Tibial nerve (tissue), 4 donors: ENCODE measurements around the gene NDUFV3. TPM values are rescaled to one million over a fixed set of nuclear protein-coding genes. Genes with fewer than 3 reads are reported as not detected.
"Not testable (repeated sequence)": the region's sequence is repeated elsewhere in the genome, so short reads cannot be mapped to it uniquely, and the experiment has no call there.

Experiments used
- DNase-seq, 2 donors: peaks; one replicate each; pipeline ENCODE4 v3.0.0-alpha.2; 2019; ENCODE audit warnings: low spot score in 2 of 2
- H3K27ac ChIP-seq, 4 donors: fragments of 200-600 bp; sonication (generic) in 3 of 4; one replicate each; pipeline ENCODE4 v1.5.1; 2017 to 2019; ENCODE audit warnings: mild to moderate bottlenecking in 1 of 4
- H3K27me3 ChIP-seq, 2 donors: fragments of 200-600 bp; sonication (generic) in 1 of 2; one replicate each; pipeline versions ENCODE4 v1.5.1 to v1.6.0; 2017 to 2019
- H3K36me3 ChIP-seq, 3 donors: fragments of 200-600 bp; sonication (generic); one replicate each; pipeline ENCODE4 v1.5.1; 2018 to 2019
- H3K4me1 ChIP-seq, 4 donors: fragments of 200-600 bp; sonication (generic) in 3 of 4; one replicate each; pipeline ENCODE4 v1.5.1; 2017 to 2019
- H3K4me3 ChIP-seq, 4 donors: fragments of 200-600 bp; sonication (generic) in 3 of 4; one replicate each; pipeline ENCODE4 v1.5.1; 2017 to 2019; ENCODE audit warnings: mild to moderate bottlenecking in 1 of 4, moderate library complexity in 1 of 4
- H3K9me3 ChIP-seq, 4 donors: fragments of 200-600 bp; sonication (generic) in 3 of 4; one replicate each; pipeline ENCODE4 v1.5.1; 2017 to 2019
- EP300 ChIP-seq, 2 donors: sonication (generic); formaldehyde crosslinking; IDR thresholded peaks; one replicate each; pipeline ENCODE4 v1.6.1; 2017; ENCODE audit warnings: antibody characterized with exemption in 2 of 2, mild to moderate bottlenecking in 1 of 2
- POLR2A ChIP-seq, 2 donors: fragments of 450-650 bp; IDR thresholded peaks; one replicate each; pipeline ENCODE4 v1.6.1; 2017; ENCODE audit warnings: antibody characterized with exemption in 2 of 2, mild to moderate bottlenecking in 2 of 2, moderate library complexity in 2 of 2
- WGBS, 2 donors: methylation state at CpG; one replicate each; pipeline ENCODE4 v1.1.5; 2018; 5-methylcytosine and 5-hydroxymethylcytosine counted together
- total RNA-seq, 4 donors: library from RNA; depleted of rRNA; stranded (reverse); fragments of >200 nt; gene quantifications; one replicate each; pipeline ENCODE4 v1.1.0, GENCODE V29; 2016
- TF ChIP-seq, protein P1 (sequence below), 5 experiments: fragments of 200-600 bp in 3 of 5; fragments of 450-650 bp in 2 of 5; sonication (generic) in 3 of 5; IDR thresholded peaks; one replicate each; pipeline ENCODE4 v1.5.1; 2016 to 2019; ENCODE audit warnings: antibody characterized with exemption in 5 of 5, mild to moderate bottlenecking in 3 of 5, moderate library complexity in 2 of 5

The NDUFV3 gene
- total RNA-seq, 4 donors from 2014 or later = 52.1 to 75.2 (median 61.4) TPM

DNA sequence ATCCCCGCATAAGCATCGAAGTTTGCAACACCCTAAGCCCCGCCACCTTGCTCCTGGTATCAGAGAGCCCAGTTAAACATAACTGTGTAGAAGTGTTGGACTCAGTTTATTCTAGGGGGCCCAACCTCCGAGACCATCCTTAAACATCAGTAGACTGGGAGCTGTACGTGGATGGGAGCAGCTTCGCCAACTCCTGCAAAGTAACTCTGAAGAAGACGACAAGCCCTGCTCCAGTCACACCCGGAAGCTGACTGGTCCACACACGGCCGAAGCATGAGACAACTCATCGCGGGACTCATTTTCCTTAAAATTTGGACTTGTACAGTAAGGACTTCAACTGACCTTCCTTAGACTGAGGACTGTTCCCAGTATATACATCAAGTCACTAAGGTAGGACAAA is 40.9 kb downstream of the NDUFV3 start:
- WGBS, 2 donors = 93 to 95% methylated on average over 12 of the region's 12 CpGs
- not testable (repeated sequence) for H3K4me3 ChIP-seq, H3K4me1 ChIP-seq, H3K9me3 ChIP-seq, H3K27me3 ChIP-seq, H3K36me3 ChIP-seq, H3K27ac ChIP-seq, DNase-seq

DNA sequence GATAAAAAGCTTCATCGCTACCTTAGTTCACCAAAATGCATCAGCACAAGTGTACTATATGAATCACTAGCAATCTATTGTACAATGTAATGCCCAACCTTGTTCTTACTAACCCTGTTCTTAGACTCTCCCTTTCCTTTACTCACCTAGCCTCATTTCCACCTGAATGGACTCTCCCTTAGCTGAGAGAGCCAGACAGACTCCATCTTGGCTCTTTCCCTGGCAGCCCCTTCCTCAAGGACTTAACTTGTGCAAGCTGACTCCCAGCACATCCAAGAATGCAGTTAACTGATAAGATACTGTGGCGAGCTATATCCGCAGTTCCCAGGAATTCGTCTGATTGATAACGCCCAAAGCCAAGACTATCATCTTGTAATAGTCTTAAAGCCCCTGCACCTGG is 43.3 kb downstream of the NDUFV3 start:
- WGBS, 2 donors = 90 to 97% methylated on average over 2 to 5 of the region's 5 CpGs
- DNase-seq, H3K9me3 ChIP-seq: not testable (repeated sequence)

DNA sequence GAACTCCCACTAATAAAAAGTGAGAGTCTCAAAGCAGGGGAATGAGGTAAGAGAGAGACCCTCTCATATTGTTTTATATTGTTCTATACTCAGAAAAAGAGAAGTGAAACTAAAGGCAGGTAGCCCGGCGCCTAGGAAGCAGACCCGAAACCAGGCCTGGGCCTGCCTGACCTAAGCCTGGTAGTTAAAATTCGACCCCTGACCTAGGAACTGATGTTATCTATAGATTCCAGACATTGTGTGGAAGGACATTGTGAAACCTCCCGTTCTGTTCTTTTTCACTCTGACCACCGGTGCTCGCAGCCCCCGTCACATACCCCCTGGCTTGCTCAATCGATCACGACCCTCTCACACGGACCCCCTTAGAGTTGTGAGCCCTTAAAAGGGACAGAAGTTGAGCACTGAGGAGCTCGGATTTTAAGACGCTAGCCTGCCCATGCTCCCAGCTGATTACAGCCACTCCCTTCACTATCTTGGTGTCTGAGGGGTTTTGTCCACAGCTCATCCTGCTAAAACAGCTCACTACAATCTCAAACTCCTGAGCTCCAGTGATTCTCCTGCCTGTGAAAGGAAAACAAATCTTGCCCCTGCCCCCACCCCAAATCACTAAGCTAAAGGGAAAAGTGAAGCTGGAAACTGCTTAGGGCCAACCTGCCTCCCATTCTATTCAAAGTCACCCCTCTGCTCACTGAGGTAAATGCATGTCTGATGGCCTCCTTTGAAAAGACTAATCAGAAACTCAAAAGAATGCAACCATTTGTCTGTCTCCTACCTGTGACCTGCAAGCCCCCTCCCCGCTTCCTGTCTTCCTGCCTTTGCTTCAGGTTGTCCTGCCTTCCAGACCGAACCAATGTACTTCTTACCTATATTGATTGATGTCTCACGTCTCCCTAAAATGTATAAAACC is 44.2 kb downstream of the NDUFV3 start:
- H3K9me3 ChIP-seq, H3K4me3 ChIP-seq, DNase-seq, H3K27me3 ChIP-seq, H3K27ac ChIP-seq, H3K36me3 ChIP-seq: not testable (repeated sequence)
- peaks cover 0 to 16% (median 6%) of the 10 kb centered on the region in 4 donors for H3K4me1 ChIP-seq
- WGBS, 2 donors = 64 to 71% methylated on average over 16 of the region's 16 CpGs

More for the DNA sequence above, 43.3 kb downstream of the NDUFV3 start:
- H3K4me3 ChIP-seq, H3K27me3 ChIP-seq, H3K36me3 ChIP-seq, H3K27ac ChIP-seq: not testable (repeated sequence)
- H3K4me1 ChIP-seq = peaks cover 0 to 16% (median 6%) of the 10 kb centered on the region in 4 donors

DNA sequence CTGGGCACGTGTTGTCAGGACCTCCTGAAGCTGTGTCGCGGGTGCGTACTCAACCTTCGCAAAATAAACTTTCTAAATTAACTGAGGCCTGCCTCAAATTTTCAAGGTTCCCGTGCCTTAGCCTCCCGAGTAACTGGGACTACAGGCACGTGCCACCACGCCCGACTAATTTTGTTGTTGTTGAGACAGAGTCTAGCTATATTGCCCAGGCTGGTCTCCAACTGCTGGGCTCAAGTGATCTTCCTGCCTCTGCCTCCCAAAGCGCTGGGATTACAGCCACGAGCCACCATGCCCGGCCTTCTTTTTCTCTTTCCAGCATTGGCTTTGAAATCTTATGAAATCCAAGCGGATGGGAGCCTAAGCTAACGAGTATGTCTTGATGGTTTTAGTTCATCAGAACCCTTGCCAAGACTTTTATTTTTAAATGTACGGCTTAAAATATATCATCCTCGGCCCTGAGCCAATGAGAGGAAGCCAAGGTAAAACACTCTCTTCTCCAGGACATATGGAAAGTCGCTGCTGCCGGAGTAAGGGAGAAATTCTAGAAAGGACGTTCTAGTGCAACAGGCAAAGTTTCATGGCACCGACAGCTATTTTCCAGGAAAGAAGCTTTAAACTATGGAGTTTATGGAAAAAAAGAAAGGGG is 45.0 kb downstream of the NDUFV3 start:
- DNase-seq = no peak
- H3K4me3 ChIP-seq = no peak overlapping the region
- TF ChIP-seq EP300 (IDR thresholded peaks at IDR 0.05) (no peak), POLR2A (IDR thresholded peaks at IDR 0.05) (no peak)
- TF ChIP-seq, protein P1, sequence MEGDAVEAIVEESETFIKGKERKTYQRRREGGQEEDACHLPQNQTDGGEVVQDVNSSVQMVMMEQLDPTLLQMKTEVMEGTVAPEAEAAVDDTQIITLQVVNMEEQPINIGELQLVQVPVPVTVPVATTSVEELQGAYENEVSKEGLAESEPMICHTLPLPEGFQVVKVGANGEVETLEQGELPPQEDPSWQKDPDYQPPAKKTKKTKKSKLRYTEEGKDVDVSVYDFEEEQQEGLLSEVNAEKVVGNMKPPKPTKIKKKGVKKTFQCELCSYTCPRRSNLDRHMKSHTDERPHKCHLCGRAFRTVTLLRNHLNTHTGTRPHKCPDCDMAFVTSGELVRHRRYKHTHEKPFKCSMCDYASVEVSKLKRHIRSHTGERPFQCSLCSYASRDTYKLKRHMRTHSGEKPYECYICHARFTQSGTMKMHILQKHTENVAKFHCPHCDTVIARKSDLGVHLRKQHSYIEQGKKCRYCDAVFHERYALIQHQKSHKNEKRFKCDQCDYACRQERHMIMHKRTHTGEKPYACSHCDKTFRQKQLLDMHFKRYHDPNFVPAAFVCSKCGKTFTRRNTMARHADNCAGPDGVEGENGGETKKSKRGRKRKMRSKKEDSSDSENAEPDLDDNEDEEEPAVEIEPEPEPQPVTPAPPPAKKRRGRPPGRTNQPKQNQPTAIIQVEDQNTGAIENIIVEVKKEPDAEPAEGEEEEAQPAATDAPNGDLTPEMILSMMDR (IDR thresholded peaks at IDR 0.05) = no peak
- no peak overlapping the region for H3K27ac ChIP-seq
- no peaks in the 10 kb centered on the region for H3K9me3 ChIP-seq
- peaks cover 0 to 16% (median 6%) of the 10 kb centered on the region in 4 donors for H3K4me1 ChIP-seq
- H3K36me3 ChIP-seq = no peaks in the 10 kb centered on the region
- 89 to 92% methylated on average over 21 of the region's 21 CpGs for WGBS, 2 donors
- H3K27me3 ChIP-seq = no peaks in the 10 kb centered on the region

DNA sequence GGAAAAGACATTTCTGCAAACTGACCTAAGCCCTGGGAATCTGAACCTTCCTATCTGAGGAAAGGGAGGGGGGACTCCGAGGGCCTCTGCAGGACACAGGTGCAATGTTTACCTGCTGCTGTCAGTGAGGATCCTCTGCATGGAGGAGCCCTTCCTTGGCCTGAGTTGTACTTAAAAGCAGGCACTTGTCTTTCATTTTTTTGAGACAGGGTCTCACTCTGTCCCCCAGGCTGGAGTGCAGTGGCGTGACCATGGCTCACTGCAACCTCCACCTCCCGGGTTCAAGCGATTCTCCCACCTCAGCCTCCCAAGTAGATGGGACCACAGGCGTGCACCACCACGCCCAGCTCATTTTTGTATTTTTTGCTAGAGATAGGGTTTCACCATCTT is 45.5 kb downstream of the NDUFV3 start:
- not testable (repeated sequence) for H3K36me3 ChIP-seq, H3K27me3 ChIP-seq, H3K27ac ChIP-seq, H3K9me3 ChIP-seq, DNase-seq, H3K4me3 ChIP-seq
- peaks cover 0 to 16% (median 6%) of the 10 kb centered on the region in 4 donors for H3K4me1 ChIP-seq
- 93 to 95% methylated on average over 6 of the region's 6 CpGs for WGBS, 2 donors

DNA sequence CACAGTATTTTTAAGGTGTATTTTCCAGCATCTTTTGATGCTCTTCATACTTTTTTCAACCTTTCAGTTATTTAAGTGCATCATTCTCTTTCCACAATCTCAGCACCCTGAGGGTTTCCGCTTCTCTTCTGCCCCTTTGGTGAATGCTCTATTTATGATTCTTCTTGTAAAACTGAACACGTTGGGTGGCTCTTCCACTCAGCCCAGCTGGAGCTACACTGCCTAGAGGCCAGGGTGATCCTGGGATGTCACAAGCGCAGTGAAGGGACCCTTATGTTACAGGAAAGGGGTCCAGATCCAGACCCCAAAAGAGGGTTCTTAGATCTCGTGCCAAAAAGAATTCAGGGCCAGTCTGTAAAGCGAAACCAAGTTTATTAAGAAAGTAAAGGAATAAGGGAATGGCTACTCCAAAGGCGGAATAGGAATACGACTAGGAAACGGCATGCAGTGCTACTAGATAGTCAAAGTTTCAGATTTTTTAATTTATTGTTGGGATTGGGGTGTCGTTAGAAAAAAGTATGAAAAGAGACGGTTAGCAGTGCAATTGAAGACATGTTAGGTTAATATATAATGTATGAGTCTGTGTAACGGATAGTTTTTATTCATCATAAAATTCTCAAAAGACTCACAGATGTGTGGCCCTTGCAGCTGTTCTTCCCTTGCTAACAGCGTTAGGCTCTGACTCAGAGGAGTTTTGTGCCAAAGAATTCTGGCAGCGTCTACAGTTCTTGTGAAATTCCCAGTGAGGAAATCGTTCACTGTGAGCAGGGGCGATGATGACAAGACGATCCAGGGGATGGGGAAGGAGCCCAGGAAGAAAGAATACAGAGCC is 46.7 kb downstream of the NDUFV3 start:
- no peak for TF ChIP-seq POLR2A (IDR thresholded peaks at IDR 0.05)
- TF ChIP-seq EP300 (IDR thresholded peaks at IDR 0.05) = peak in 1 of 2 donors; percentile 84
- TF ChIP-seq, protein P1 (IDR thresholded peaks at IDR 0.05) = no peak
- no peaks in the 10 kb centered on the region for H3K27me3 ChIP-seq
- no peaks in the 10 kb centered on the region for H3K9me3 ChIP-seq
- peaks cover 0 to 16% (median 6%) of the 10 kb centered on the region in 4 donors for H3K4me1 ChIP-seq
- peak overlapping the region; percentile 30 to 81 (median 62) for H3K27ac ChIP-seq
- H3K36me3 ChIP-seq = no peaks in the 10 kb centered on the region
- WGBS, 2 donors = 28 to 34% methylated on average over 16 of the region's 16 CpGs
- peak; percentile 68 to 86 for DNase-seq
- H3K4me3 ChIP-seq = peak overlapping the region in 1 of 4 donors; percentile 20
